HepG2 (cell line): Measurements from ENCODE around the gene ZNF582. TPM values are rescaled to one million over a fixed set of nuclear protein-coding genes. Genes with fewer than 3 reads are reported as not detected.

ENCODE experiments used
- CHCHD3 ChIP-seq: sonication (generic); formaldehyde crosslinking; IDR thresholded peaks from 2 replicates; pipeline ENCODE4 v1.8.0; 2022; ENCODE audit warnings: mild to moderate bottlenecking, missing genetic modification reagents, moderate library complexity
- MATR3 ChIP-seq: sonication (generic); formaldehyde crosslinking; IDR thresholded peaks from 2 replicates; pipeline ENCODE4 v1.4.0; 2020; ENCODE audit warnings: missing genetic modification reagents
- MAZ ChIP-seq, 2 experiments: sonication (generic) in 1 of 2; formaldehyde crosslinking in 1 of 2; IDR thresholded peaks; 2 replicates each; pipeline versions ENCODE4 v1.5.0 to v1.6.1; 2012 to 2020; ENCODE audit warnings: low read depth in 2 of 2, mild to moderate bottlenecking in 2 of 2, borderline replicate concordance in 1 of 2, improper control_type of control experiment in 1 of 2, low read length in 1 of 2, missing genetic modification reagents in 1 of 2, moderate library complexity in 1 of 2
- PHF8 ChIP-seq: sonication (generic); formaldehyde crosslinking; IDR thresholded peaks from 2 replicates; pipeline ENCODE4 v1.5.0; 2020; ENCODE audit warnings: missing genetic modification reagents
- RBAK ChIP-seq: sonication (generic); formaldehyde crosslinking; IDR thresholded peaks from 2 replicates; pipeline ENCODE4 v1.5.1; 2020; ENCODE audit warnings: mild to moderate bottlenecking, missing genetic modification reagents
- SP1 ChIP-seq, 2 experiments: fragments of 450-650 bp in 1 of 2; sonication (generic) in 1 of 2; formaldehyde crosslinking in 1 of 2; IDR thresholded peaks; 2 replicates each; pipeline versions ENCODE4 v1.4.0 to v1.6.1; 2016 to 2020; ENCODE audit warnings: missing genetic modification reagents in 1 of 2
- ZNF232 ChIP-seq: sonication (generic); formaldehyde crosslinking; IDR thresholded peaks from 2 replicates; pipeline ENCODE4 v1.4.0; 2020; ENCODE audit warnings: missing genetic modification reagents, borderline replicate concordance
- ZNF317 ChIP-seq: sonication (generic); formaldehyde crosslinking; IDR thresholded peaks from 2 replicates; pipeline ENCODE4 v1.5.0; 2020; ENCODE audit warnings: mild to moderate bottlenecking, missing genetic modification reagents
- ZNF543 ChIP-seq: sonication (generic); formaldehyde crosslinking; IDR thresholded peaks from 2 replicates; pipeline ENCODE4 v1.4.0; 2020; ENCODE audit warnings: mild to moderate bottlenecking, missing genetic modification reagents
- polyA plus RNA-seq, 8 experiments: library from polyadenylated mRNA; depleted of rRNA in 3 of 8; stranded (reverse) in 7 of 8; unstranded in 1 of 8; fragments of >200 nt; fragmentation: Illumina TruSeq in 4 of 8; extraction: Trizol in 4 of 8; gene quantifications; 2 replicates each; pipeline versions ENCODE4 v1.2.1 to v1.2.3, GENCODE V29; 2011 to 2016; ENCODE audit warnings: low read depth in 4 of 8, missing spikeins in 1 of 8, mixed read lengths in 1 of 8; ENCODE audit not compliant: insufficient read depth in 1 of 8
- total RNA-seq, 5 experiments: library from RNA; depleted of rRNA; stranded (reverse); fragments of >200 nt; fragmentation: Illumina TruSeq; extraction: Trizol; gene quantifications; 2 replicates each; pipeline ENCODE4 v1.2.3, GENCODE V29; 2016; ENCODE audit warnings: low read depth in 1 of 5
- TF ChIP-seq, protein P1 (sequence below): sonication (generic); formaldehyde crosslinking; IDR thresholded peaks from 2 replicates; pipeline ENCODE4 v1.4.0; 2020; ENCODE audit warnings: missing genetic modification reagents
- TF ChIP-seq, protein P2 (sequence below): sonication (generic); formaldehyde crosslinking; IDR thresholded peaks from 2 replicates; pipeline ENCODE4 v1.5.0; 2020; ENCODE audit warnings: missing genetic modification reagents, mild to moderate bottlenecking, borderline replicate concordance
- TF ChIP-seq, protein P3 (sequence below): sonication (generic); formaldehyde crosslinking; IDR thresholded peaks from 2 replicates; pipeline ENCODE4 v1.4.0; 2020; ENCODE audit warnings: missing genetic modification reagents
- TF ChIP-seq, protein P4 (sequence below): sonication (generic); formaldehyde crosslinking; IDR thresholded peaks from 2 replicates; pipeline ENCODE4 v1.4.0; 2020; ENCODE audit warnings: missing genetic modification reagents
- TF ChIP-seq, protein P5 (sequence below): sonication (generic); formaldehyde crosslinking; IDR thresholded peaks from 2 replicates; pipeline ENCODE4 v1.4.0; 2020; ENCODE audit warnings: missing genetic modification reagents, mild to moderate bottlenecking, borderline replicate concordance

ZNF582 gene
- total and polyA plus RNA-seq, 2 of the 13 experiments (the other 11 are each of a cell fraction or from before 2014, with no cell fraction given) = 0.83 to 1.6 TPM

DNA sequence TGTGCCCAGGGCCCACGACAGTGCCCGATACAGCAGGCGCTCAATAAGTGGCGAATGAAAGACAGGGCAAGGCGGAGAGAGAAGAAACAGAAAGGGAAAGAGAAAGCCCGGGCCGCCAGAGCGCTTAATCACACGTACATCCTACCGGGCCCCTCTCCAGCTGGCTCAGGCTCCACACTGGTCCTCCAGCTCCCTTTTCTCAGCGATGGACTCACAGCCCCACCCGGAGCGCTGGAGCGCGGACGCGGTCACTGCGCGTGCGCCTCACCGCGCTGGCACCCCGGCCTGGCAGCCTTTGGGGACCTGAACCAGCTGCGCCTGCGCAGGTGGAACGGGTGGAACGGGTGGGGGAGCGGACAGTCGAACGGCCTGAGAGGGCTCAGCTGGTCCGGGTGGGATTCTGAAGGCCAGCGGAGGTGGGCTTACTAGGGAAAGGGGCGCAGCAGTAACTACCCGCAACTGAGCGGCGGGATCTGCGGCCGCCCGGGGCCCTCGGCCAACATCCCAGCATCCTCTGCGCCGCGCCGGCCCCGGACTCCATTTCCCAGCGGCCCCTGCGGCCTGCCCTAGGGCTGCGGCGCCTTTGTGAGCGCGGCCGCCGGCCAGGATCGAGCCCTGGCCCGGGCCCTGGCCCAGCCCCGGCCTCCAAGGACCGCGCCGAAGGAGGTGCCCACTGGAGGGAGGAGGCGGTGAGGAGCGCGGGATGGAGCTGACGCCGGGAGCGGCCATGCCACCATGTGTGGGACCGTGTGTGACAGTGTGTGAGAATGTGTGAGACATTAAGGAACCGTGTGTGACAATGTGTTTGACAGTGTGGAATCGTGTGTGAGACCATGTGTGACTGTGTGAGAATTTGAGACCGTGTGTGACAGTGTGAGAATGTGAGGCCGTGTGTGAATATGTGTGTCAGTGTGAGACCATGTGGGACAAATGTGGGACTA lies 10.7 kb upstream of the ZNF582 start, which contains the start of gene ZNF583 (continued):
- TF ChIP-seq, protein P1, sequence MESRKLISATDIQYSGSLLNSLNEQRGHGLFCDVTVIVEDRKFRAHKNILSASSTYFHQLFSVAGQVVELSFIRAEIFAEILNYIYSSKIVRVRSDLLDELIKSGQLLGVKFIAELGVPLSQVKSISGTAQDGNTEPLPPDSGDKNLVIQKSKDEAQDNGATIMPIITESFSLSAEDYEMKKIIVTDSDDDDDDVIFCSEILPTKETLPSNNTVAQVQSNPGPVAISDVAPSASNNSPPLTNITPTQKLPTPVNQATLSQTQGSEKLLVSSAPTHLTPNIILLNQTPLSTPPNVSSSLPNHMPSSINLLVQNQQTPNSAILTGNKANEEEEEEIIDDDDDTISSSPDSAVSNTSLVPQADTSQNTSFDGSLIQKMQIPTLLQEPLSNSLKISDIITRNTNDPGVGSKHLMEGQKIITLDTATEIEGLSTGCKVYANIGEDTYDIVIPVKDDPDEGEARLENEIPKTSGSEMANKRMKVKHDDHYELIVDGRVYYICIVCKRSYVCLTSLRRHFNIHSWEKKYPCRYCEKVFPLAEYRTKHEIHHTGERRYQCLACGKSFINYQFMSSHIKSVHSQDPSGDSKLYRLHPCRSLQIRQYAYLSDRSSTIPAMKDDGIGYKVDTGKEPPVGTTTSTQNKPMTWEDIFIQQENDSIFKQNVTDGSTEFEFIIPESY (CRISPR knock-in tag) = 0 out of 2 replicates have a peak, but pooled peaks have one; percentile 24
- TF ChIP-seq MATR3 (CRISPR knock-in tag) = no peak
- TF ChIP-seq, protein P2, sequence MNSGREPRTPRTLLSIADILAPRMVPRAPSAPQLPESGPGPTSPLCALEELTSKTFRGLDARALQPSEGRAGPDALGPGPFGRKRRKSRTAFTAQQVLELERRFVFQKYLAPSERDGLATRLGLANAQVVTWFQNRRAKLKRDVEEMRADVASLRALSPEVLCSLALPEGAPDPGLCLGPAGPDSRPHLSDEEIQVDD (CRISPR knock-in tag) = no peak
- TF ChIP-seq, protein P3, sequence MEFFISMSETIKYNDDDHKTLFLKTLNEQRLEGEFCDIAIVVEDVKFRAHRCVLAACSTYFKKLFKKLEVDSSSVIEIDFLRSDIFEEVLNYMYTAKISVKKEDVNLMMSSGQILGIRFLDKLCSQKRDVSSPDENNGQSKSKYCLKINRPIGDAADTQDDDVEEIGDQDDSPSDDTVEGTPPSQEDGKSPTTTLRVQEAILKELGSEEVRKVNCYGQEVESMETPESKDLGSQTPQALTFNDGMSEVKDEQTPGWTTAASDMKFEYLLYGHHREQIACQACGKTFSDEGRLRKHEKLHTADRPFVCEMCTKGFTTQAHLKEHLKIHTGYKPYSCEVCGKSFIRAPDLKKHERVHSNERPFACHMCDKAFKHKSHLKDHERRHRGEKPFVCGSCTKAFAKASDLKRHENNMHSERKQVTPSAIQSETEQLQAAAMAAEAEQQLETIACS (CRISPR knock-in tag) = 0 out of 2 replicates have a peak, but pooled peaks have one; percentile 14
- peak; percentile 18; the same call in 1 of the 2 replicates for TF ChIP-seq ZNF232
- no peak for TF ChIP-seq CHCHD3
- TF ChIP-seq MAZ (IDR thresholded peaks at IDR 0.05; ENCODE audit: borderline replicate concordance, low read depth, low read length) = 0 out of 2 replicates have a peak, but pooled peaks have one; percentile 46
- TF ChIP-seq MAZ (CRISPR knock-in tag; IDR thresholded peaks at IDR 0.05; ENCODE audit: low read depth) = no peak; the same call in 1 of the 2 replicates
- TF ChIP-seq, protein P4, sequence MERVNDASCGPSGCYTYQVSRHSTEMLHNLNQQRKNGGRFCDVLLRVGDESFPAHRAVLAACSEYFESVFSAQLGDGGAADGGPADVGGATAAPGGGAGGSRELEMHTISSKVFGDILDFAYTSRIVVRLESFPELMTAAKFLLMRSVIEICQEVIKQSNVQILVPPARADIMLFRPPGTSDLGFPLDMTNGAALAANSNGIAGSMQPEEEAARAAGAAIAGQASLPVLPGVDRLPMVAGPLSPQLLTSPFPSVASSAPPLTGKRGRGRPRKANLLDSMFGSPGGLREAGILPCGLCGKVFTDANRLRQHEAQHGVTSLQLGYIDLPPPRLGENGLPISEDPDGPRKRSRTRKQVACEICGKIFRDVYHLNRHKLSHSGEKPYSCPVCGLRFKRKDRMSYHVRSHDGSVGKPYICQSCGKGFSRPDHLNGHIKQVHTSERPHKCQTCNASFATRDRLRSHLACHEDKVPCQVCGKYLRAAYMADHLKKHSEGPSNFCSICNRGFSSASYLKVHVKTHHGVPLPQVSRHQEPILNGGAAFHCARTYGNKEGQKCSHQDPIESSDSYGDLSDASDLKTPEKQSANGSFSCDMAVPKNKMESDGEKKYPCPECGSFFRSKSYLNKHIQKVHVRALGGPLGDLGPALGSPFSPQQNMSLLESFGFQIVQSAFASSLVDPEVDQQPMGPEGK (CRISPR knock-in tag) = peak; percentile 74
- TF ChIP-seq, protein P5, sequence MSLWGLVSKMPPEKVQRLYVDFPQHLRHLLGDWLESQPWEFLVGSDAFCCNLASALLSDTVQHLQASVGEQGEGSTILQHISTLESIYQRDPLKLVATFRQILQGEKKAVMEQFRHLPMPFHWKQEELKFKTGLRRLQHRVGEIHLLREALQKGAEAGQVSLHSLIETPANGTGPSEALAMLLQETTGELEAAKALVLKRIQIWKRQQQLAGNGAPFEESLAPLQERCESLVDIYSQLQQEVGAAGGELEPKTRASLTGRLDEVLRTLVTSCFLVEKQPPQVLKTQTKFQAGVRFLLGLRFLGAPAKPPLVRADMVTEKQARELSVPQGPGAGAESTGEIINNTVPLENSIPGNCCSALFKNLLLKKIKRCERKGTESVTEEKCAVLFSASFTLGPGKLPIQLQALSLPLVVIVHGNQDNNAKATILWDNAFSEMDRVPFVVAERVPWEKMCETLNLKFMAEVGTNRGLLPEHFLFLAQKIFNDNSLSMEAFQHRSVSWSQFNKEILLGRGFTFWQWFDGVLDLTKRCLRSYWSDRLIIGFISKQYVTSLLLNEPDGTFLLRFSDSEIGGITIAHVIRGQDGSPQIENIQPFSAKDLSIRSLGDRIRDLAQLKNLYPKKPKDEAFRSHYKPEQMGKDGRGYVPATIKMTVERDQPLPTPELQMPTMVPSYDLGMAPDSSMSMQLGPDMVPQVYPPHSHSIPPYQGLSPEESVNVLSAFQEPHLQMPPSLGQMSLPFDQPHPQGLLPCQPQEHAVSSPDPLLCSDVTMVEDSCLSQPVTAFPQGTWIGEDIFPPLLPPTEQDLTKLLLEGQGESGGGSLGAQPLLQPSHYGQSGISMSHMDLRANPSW (CRISPR knock-in tag) = no peak; the same call in 1 of the 2 replicates
- no peak for TF ChIP-seq RBAK (CRISPR knock-in tag)
- TF ChIP-seq ZNF317 = 0 out of 2 replicates have a peak, but pooled peaks have one; percentile 47
- peak; percentile 87 for TF ChIP-seq PHF8 (CRISPR knock-in tag)
- no peak for TF ChIP-seq SP1 (IDR thresholded peaks at IDR 0.05)
- no peak for TF ChIP-seq SP1 (CRISPR knock-in tag; IDR thresholded peaks at IDR 0.05)
- TF ChIP-seq ZNF543 (CRISPR knock-in tag) = peak; percentile 40; the same call in 1 of the 2 replicates
